ENCODE measurements around the gene SLCO6A1.

- no peak for TF ChIP-seq CTCF (IDR thresholded peaks at IDR 0.05; ENCODE audit: low read length)
- no peak for TF ChIP-seq EZH2 (optimal IDR thresholded peaks at IDR 0.05; ENCODE audit: low read depth, low read length)
Observed at GRCh38 chr5:102481054-102481715, 17.6 kb downstream of the SLCO6A1 start.
